SK-N-SH treated with all-trans-retinoic acid at 6 μM for 48 hours (cell line): Measurements from ENCODE around the gene SHANK2.
"Not testable (repeated sequence)": the region's sequence is repeated elsewhere in the genome, so short reads cannot be mapped to it uniquely, and the experiment has no call there.

Source experiments
- ATAC-seq: fragments of 200-7000 bp; cut with Tn5 transposase; 3 replicates; pipeline ENCODE4 v1.9.1; 2020; ENCODE audit warnings: mild to moderate bottlenecking, moderate library complexity
- ARNTL ChIP-seq: fragments of 450-650 bp; formaldehyde crosslinking; IDR thresholded peaks from 2 replicates; pipeline ENCODE4 v1.5.0; 2020; ENCODE audit warnings: low read depth, mild to moderate bottlenecking, moderate library complexity, borderline replicate concordance
- BACH2 ChIP-seq: fragments of 250-450 bp; sonication (Bioruptor Pico); IDR thresholded peaks from 2 replicates; pipeline ENCODE4 v1.9.0; 2021; ENCODE audit warnings: mild to moderate bottlenecking, borderline replicate concordance
- ESRRG ChIP-seq: fragments of 250-450 bp; sonication (Bioruptor Pico); IDR thresholded peaks from 2 replicates; pipeline ENCODE4 v1.6.1; 2021; ENCODE audit warnings: mild to moderate bottlenecking
- GLIS3 ChIP-seq: fragments of 250-450 bp; sonication (Bioruptor Pico); IDR thresholded peaks from 2 replicates; pipeline ENCODE4 v1.5.0; 2020; ENCODE audit warnings: mild to moderate bottlenecking, moderate library complexity
- ISL1 ChIP-seq: fragments of 250-450 bp; sonication (Bioruptor Pico); IDR thresholded peaks from 2 replicates; pipeline ENCODE4 v2.1.2; 2022; ENCODE audit warnings: mild to moderate bottlenecking, moderate library complexity
- PPARA ChIP-seq: fragments of 250-450 bp; sonication (Bioruptor Pico); IDR thresholded peaks from 2 replicates; pipeline ENCODE4 v1.5.0; 2020; ENCODE audit warnings: mild to moderate bottlenecking, borderline replicate concordance
- RARB ChIP-seq: fragments of 250-450 bp; sonication (Bioruptor Pico); IDR thresholded peaks from 2 replicates; pipeline ENCODE4 v1.8.0; 2021; ENCODE audit warnings: mild to moderate bottlenecking, moderate library complexity
- SNAI2 ChIP-seq: fragments of 250-450 bp; sonication (Bioruptor Pico); IDR thresholded peaks from 2 replicates; pipeline ENCODE4 v1.5.0; 2020; ENCODE audit warnings: mild to moderate bottlenecking, moderate library complexity
- TCF4 ChIP-seq: fragments of 250-450 bp; sonication (Bioruptor Pico); IDR thresholded peaks from 2 replicates; pipeline ENCODE4 v1.8.0; 2021; ENCODE audit warnings: mild to moderate bottlenecking, moderate library complexity, borderline replicate concordance
- TOX ChIP-seq: fragments of 250-450 bp; sonication (Bioruptor Pico); IDR thresholded peaks from 2 replicates; pipeline ENCODE4 v1.8.0; 2021; ENCODE audit warnings: mild to moderate bottlenecking, moderate library complexity, borderline replicate concordance
- ZC3H10 ChIP-seq: fragments of 250-450 bp; sonication (Bioruptor Pico); IDR thresholded peaks from 2 replicates; pipeline ENCODE4 v1.5.1; 2021; ENCODE audit warnings: mild to moderate bottlenecking, moderate library complexity
- ZFP3 ChIP-seq: fragments of 250-450 bp; sonication (Bioruptor Pico); IDR thresholded peaks from 2 replicates; pipeline ENCODE4 v1.5.0; 2020; ENCODE audit warnings: mild to moderate bottlenecking, moderate library complexity
- ZNF565 ChIP-seq: fragments of 450-650 bp; formaldehyde crosslinking; conservative IDR thresholded peaks from 2 replicates; pipeline ENCODE4 v1.5.0; 2020; ENCODE audit warnings: low read depth, mild to moderate bottlenecking, moderate library complexity
- ZNF70 ChIP-seq: fragments of 450-650 bp; formaldehyde crosslinking; IDR thresholded peaks from 2 replicates; pipeline ENCODE4 v1.5.0; 2020; ENCODE audit warnings: mild to moderate bottlenecking, moderate library complexity
- ZNF8 ChIP-seq: fragments of 450-650 bp; formaldehyde crosslinking; IDR thresholded peaks from 2 replicates; pipeline ENCODE4 v1.5.0; 2020; ENCODE audit warnings: mild to moderate bottlenecking, moderate library complexity
- TF ChIP-seq, protein P1 (sequence below): fragments of 250-450 bp; sonication (Bioruptor Pico); IDR thresholded peaks from 2 replicates; pipeline ENCODE4 v1.8.0; 2021; ENCODE audit warnings: low read depth, mild to moderate bottlenecking, moderate library complexity, borderline replicate concordance
- TF ChIP-seq, protein P2 (sequence below): fragments of 250-450 bp; sonication (Bioruptor Pico); IDR thresholded peaks from 2 replicates; pipeline ENCODE4 v1.5.0; 2020; ENCODE audit warnings: mild to moderate bottlenecking, moderate library complexity
- TF ChIP-seq, protein P3 (sequence below): fragments of 250-450 bp; sonication (Bioruptor Pico); IDR thresholded peaks from 2 replicates; pipeline ENCODE4 v1.5.1; 2021; ENCODE audit warnings: mild to moderate bottlenecking, moderate library complexity

SHANK2 gene

DNA sequence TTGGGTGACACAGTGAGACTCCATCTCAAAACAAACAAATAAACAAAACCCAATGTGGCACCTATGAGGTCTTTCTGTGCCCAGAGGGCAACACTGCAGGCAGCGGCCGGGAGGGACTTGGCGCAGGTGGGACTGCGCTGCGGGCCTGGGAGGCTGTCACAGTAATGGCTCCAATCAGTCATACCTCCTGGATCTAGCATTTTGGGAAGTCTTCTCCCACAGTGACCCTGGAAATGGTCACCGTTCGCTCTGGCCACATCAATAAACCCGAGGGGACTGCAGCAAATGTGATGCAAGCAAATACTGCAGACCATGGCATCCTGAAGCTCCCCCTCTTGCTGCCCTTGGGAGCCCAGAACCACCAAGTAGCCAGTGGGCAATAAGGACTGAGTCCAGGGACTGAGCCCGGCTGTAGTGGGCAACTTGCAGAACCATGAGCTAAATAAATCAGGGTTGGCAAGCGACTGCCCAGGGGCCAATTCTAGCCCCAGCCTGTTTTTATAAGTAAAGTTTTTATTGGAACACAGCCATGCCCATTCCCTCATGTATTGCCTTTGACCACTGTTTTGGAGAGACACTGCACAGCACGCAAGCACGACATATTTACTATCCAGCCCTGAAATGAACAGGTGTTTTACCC, 15.4 kb downstream of the SHANK2 start (continued):
- TF ChIP-seq, protein P1, sequence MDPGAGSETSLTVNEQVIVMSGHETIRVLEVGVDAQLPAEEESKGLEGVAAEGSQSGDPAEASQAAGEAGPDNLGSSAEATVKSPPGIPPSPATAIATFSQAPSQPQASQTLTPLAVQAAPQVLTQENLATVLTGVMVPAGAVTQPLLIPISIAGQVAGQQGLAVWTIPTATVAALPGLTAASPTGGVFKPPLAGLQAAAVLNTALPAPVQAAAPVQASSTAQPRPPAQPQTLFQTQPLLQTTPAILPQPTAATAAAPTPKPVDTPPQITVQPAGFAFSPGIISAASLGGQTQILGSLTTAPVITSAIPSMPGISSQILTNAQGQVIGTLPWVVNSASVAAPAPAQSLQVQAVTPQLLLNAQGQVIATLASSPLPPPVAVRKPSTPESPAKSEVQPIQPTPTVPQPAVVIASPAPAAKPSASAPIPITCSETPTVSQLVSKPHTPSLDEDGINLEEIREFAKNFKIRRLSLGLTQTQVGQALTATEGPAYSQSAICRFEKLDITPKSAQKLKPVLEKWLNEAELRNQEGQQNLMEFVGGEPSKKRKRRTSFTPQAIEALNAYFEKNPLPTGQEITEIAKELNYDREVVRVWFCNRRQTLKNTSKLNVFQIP (CRISPR knock-in tag): no peak

DNA sequence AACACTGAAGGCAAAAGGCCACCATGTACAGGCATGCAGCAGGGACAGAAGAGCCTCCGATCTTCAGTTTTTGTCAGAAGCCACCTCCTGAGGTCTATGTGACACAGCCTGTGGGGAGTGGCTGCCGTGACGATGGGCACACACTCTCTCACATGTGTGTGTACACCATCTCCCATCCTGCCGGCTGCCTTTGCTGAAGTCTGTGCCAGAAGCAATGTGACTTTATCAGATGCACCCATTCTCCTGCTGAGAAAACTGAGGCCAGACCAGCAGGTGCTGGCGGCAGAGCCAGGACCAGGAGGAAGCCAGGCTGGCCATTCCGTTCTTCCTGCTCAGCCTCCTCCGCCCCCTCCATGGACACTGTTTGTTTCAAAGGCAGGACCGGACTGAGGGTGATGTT, 16.7 kb downstream of the SHANK2 start:
- no peak for ATAC-seq
- TF ChIP-seq SNAI2: no peak
- TF ChIP-seq ZNF70 (CRISPR knock-in tag): no peak
- no peak for TF ChIP-seq RARB (CRISPR knock-in tag)
- no peak for TF ChIP-seq ARNTL (CRISPR knock-in tag)
- no peak for TF ChIP-seq ESRRG (CRISPR knock-in tag)
- TF ChIP-seq GLIS3 (CRISPR knock-in tag): no peak
- no peak for TF ChIP-seq ZNF8
- TF ChIP-seq, protein P2, sequence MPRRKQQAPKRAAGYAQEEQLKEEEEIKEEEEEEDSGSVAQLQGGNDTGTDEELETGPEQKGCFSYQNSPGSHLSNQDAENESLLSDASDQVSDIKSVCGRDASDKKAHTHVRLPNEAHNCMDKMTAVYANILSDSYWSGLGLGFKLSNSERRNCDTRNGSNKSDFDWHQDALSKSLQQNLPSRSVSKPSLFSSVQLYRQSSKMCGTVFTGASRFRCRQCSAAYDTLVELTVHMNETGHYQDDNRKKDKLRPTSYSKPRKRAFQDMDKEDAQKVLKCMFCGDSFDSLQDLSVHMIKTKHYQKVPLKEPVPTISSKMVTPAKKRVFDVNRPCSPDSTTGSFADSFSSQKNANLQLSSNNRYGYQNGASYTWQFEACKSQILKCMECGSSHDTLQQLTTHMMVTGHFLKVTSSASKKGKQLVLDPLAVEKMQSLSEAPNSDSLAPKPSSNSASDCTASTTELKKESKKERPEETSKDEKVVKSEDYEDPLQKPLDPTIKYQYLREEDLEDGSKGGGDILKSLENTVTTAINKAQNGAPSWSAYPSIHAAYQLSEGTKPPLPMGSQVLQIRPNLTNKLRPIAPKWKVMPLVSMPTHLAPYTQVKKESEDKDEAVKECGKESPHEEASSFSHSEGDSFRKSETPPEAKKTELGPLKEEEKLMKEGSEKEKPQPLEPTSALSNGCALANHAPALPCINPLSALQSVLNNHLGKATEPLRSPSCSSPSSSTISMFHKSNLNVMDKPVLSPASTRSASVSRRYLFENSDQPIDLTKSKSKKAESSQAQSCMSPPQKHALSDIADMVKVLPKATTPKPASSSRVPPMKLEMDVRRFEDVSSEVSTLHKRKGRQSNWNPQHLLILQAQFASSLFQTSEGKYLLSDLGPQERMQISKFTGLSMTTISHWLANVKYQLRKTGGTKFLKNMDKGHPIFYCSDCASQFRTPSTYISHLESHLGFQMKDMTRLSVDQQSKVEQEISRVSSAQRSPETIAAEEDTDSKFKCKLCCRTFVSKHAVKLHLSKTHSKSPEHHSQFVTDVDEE (CRISPR knock-in tag): no peak
- no peak for TF ChIP-seq TOX
- TF ChIP-seq, protein P1 (CRISPR knock-in tag): no peak
- TF ChIP-seq ZNF565 (CRISPR knock-in tag): no peak
- no peak for TF ChIP-seq PPARA (CRISPR knock-in tag)
- TF ChIP-seq ISL1 (CRISPR knock-in tag): no peak

DNA sequence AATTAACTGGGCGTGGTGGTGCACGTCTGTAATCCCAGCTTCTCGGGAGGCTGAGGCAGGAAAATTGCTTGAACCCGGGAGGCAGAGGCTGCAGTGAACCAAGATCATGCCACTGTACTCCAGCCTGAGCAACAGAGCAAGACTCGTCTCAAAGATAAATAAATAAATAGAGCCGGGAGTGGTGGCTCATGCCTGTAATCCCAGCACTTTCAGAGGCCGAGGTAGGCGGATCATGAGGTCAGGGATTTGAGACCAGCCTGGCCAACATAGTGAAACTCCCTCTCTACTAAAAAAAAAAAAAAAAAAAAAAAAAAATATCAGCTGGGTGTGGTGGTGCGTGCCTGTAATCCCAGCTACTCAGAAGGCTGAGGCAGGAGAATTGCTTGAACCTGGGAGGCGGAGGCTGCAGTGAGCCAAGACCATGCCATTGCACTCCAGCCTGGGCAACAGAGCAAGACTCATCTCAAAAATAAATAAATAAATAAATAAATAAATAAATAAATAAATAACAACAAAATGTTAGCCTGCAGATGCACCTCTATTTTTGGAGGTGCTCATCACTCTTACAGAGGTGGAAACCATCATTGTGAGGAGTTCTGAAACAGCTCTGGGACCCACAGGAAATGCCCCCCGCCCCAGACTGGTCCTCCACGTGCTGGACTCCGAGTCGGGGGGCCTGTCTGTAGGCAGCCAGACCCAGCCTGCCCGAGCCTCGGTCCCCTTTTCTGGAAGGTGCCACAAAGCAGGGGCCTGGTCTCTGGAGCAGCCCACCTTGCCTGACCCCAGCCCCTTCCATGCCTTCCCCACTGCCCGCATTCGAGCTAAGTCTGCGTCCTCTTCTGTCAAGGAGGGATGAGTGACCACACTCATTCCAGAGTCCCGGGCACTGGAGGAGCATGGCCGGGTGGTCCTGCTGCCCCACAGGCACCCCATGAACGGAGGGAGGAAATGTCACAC, 18.2 kb downstream of the SHANK2 start:
- not testable (repeated sequence) for ATAC-seq

DNA sequence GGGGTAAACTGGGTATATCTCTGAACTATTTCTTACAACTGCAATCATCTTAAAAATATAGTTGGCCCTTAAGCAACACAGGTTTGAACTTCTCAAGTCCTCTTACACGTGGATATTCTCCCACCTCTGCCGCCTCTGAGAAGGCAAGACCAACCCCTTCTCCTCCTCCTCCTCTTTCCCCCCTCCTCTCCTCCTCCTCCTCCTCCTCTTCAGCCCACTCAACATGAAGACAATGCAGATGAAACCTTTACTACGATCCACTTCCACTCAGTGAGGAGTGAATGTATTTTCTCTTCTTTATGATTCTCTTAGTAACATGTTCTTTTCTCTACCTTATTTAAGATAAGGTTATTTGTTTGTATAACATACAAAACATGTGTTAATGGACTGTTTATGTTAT, 20.0 kb downstream of the SHANK2 start:
- TF ChIP-seq ARNTL (CRISPR knock-in tag) (no peak), BACH2 (CRISPR knock-in tag) (no peak)
- TF ChIP-seq, all 23 proteins: peak for 0
- no peak for ATAC-seq

DNA sequence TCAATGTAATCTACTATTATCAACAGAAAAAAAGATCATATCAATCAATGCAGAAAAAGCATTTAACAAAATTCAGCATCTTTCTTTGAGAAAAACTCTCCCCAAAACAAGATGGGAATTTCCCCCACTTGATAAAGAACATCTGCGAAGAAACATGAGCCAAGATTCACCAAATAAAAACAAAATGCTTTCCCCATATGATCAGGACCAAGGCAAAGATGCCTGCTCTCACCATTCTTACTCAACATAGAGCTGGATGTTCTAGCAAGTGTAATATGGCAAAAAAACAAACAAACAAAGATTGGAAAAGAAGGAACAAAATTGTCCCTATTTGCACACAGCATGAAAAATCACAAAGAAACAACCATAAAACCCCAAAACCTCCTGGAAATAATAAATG, 23.4 kb downstream of the SHANK2 start:
- TF ChIP-seq, protein P1 (CRISPR knock-in tag): no peak
- TF ChIP-seq SNAI2: no peak
- TF ChIP-seq RARB (CRISPR knock-in tag): no peak
- no peak for TF ChIP-seq BACH2 (CRISPR knock-in tag)
- TF ChIP-seq ZNF70 (CRISPR knock-in tag): no peak
- TF ChIP-seq ZNF8: no peak
- TF ChIP-seq, protein P2 (CRISPR knock-in tag): no peak
- TF ChIP-seq TCF4 (CRISPR knock-in tag): no peak
- TF ChIP-seq ZFP3: no peak
- TF ChIP-seq ZC3H10 (CRISPR knock-in tag): no peak
- TF ChIP-seq, protein P3, sequence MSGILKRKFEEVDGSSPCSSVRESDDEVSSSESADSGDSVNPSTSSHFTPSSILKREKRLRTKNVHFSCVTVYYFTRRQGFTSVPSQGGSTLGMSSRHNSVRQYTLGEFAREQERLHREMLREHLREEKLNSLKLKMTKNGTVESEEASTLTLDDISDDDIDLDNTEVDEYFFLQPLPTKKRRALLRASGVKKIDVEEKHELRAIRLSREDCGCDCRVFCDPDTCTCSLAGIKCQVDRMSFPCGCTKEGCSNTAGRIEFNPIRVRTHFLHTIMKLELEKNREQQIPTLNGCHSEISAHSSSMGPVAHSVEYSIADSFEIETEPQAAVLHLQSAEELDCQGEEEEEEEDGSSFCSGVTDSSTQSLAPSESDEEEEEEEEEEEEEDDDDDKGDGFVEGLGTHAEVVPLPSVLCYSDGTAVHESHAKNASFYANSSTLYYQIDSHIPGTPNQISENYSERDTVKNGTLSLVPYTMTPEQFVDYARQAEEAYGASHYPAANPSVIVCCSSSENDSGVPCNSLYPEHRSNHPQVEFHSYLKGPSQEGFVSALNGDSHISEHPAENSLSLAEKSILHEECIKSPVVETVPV: no peak
- no peak for TF ChIP-seq GLIS3 (CRISPR knock-in tag)
- TF ChIP-seq, all 23 proteins: peak for 0
- ATAC-seq: no peak
